Cardiac muscle cell (in vitro differentiated cells and primary cell): ENCODE data around the gene PTPA. TPM values are rescaled to one million over a fixed set of nuclear protein-coding genes. Genes with fewer than 3 reads are reported as not detected.
"Not testable (repeated sequence)": the region's sequence is repeated elsewhere in the genome, so short reads cannot be mapped to it uniquely, and the experiment has no call there.

ENCODE experiments used
- DNase-seq, 2 donors: peaks; one replicate each; pipeline versions ENCODE4 v3.0.0 to v3.0.0-alpha.2; 2010 to 2017; ENCODE audit warnings: low read depth in 1 of 2, low spot score in 1 of 2
- H3K27ac ChIP-seq: fragments of 200-600 bp; sonication (generic); 2 replicates; pipeline ENCODE4 v1.5.1; 2016
- H3K27me3 ChIP-seq: fragments of 200-600 bp; sonication (generic); 2 replicates; pipeline ENCODE4 v1.6.0; 2016; ENCODE audit warnings: control low read depth
- H3K36me3 ChIP-seq: fragments of 200-600 bp; sonication (generic); 2 replicates; pipeline ENCODE4 v1.5.1; 2016; ENCODE audit warnings: control low read depth
- H3K4me1 ChIP-seq: fragments of 200-600 bp; sonication (generic); 2 replicates; pipeline ENCODE4 v1.8.1; 2017; ENCODE audit warnings: low read depth, mild to moderate bottlenecking, mixed run types
- H3K4me3 ChIP-seq: fragments of 200-600 bp; sonication (generic); 2 replicates; pipeline ENCODE4 v1.5.1; 2016; ENCODE audit warnings: mild to moderate bottlenecking
- H3K9me3 ChIP-seq: fragments of 200-600 bp; sonication (generic); 2 replicates; pipeline ENCODE4 v1.5.1; 2017; ENCODE audit warnings: low read depth, mild to moderate bottlenecking, control low read depth
- CTCF ChIP-seq: IDR thresholded peaks from 2 replicates; pipeline ENCODE4 v1.5.1; 2012; ENCODE audit warnings: low read depth, mild to moderate bottlenecking, low read length
- polyA plus RNA-seq: library from polyadenylated mRNA; unstranded; fragments of >200 nt; fragmentation: Nextera tagmentation; extraction: Ambion mirVana; gene quantifications from 2 replicates; pipeline ENCODE4 v1.2.1, GENCODE V29; 2016
- total RNA-seq: library from RNA; depleted of rRNA; stranded (reverse); fragments of >200 nt; gene quantifications from 2 replicates; pipeline ENCODE4 v1.2.3, GENCODE V29; 2016

The PTPA gene
- total and polyA plus RNA-seq, 2 experiments from 2014 or later: 144 to 197 TPM

- peak; percentile 38 to 56 for DNase-seq
- Histone ChIP-seq H3K4me1 (no peaks in the 10 kb centered on the region), H3K27ac (peak overlapping the region; percentile 92), H3K9me3 (no peaks in the 10 kb centered on the region), H3K36me3 (no peaks in the 10 kb centered on the region), H3K4me3 (peak overlapping the region; percentile 88), H3K27me3 (no peaks in the 10 kb centered on the region)
- no peak for TF ChIP-seq CTCF
Observed at GRCh38 chr9:129111528-129112151, 425 bp downstream of the PTPA start.

GRCh38 chr9:129112526-129112925 lies 1.3 kb downstream of the PTPA start:
- not testable (repeated sequence) for H3K36me3 ChIP-seq, H3K9me3 ChIP-seq, H3K4me1 ChIP-seq, DNase-seq, H3K27me3 ChIP-seq
- peak overlapping the region; percentile 88 for H3K4me3 ChIP-seq
- H3K27ac ChIP-seq: peak overlapping the region; percentile 92

DNA sequence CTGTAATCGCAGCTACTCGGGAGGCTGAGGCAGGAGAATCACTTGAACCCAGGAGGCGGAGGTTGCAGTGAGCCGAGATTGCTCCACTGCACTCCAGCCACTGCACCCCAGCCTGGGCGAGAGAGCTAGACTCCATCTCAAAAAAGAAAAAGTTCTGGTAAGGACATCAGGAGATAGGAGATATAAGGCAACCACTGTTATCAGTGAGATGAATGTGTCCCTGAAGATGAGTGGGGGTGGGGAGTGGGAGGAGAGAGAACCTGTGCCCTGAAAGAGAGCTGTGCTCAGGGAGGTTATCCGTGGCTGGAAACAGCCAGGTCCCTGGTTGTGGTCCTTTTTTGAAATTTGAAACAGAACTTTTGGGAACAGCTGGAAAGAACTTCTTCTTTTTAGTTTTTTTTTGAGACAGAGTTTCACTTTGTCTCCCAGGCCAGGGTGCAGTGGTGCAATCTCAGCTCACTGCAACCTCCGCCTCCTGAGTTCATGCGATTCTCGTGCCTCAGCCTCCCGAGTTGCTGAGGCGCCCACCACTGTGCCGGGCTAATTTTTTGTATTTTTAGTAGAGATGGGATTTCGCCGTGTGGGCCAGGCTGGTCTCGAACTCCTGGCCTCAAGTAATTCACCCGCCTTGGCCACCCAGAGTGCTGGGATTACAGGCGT lies 2.6 kb downstream of the PTPA start:
- no peaks in the 10 kb centered on the region for H3K27me3 ChIP-seq
- TF ChIP-seq CTCF: no peak
- no peaks in the 10 kb centered on the region for H3K4me1 ChIP-seq

DNA sequence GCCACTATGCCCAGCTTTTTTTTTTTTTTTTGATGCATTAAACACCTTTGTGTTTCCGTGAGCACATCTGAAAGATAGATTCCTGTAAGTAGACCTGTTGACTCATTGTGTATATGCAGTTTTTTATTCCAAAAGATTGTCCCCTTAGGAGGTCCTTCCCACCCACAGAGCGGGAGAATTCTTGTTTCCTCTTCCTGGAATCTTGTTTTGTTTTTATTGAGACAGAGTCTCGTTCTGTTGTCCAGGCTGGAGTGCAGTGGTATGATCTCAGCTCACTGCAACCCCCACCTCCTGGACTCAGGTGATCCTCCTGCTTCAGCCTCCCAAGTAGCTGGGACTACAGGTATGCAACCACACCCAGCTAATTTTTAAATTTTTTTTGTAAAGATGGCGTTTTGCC lies 7.6 kb downstream of the PTPA start:
- no peaks in the 10 kb centered on the region for H3K9me3 ChIP-seq
- no peak overlapping the region for H3K4me3 ChIP-seq
- H3K27me3 ChIP-seq: no peaks in the 10 kb centered on the region
- no peak for TF ChIP-seq CTCF
- DNase-seq: no peak
- H3K4me1 ChIP-seq: no peaks in the 10 kb centered on the region
- H3K36me3 ChIP-seq: peaks cover 2% of the 10 kb centered on the region
- no peak overlapping the region for H3K27ac ChIP-seq

More for the DNA sequence above, 2.6 kb downstream of the PTPA start:
- Histone ChIP-seq H3K27ac (no peak overlapping the region), H3K36me3 (no peaks in the 10 kb centered on the region), H3K4me3 (no peak overlapping the region), H3K9me3 (no peaks in the 10 kb centered on the region)
- DNase-seq: no peak

GRCh38 chr9:129121483-129121882 lies 10.3 kb downstream of the PTPA start:
- no peaks in the 10 kb centered on the region for H3K27me3 ChIP-seq
- H3K4me1 ChIP-seq: no peaks in the 10 kb centered on the region
- no peak overlapping the region for H3K4me3 ChIP-seq
- no peak overlapping the region for H3K27ac ChIP-seq
- no peak for TF ChIP-seq CTCF
- H3K9me3 ChIP-seq: no peaks in the 10 kb centered on the region
- DNase-seq: peak in 1 of 2 donors; percentile 41
- H3K36me3 ChIP-seq: peaks cover 2% of the 10 kb centered on the region

DNA sequence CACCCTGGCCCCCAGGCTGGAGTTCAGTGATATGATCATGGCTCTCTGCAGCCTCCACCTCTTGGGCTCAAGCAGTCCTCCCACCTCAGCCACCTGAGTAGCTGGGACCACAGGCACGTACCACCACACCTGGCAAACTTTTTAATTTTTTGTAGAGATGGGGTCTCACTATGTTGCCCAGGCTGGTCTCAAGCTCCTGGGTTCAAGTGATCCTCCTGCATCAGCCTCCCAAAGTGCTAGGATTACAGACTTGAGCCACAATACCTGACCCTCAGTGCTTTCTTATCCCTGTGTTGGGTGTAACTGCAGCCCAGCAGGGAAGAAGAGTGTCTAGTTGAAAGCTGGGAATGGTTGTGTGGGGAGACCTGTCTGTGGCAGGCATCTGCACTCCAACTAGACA lies 10.9 kb downstream of the PTPA start:
- DNase-seq: no peak
- Histone ChIP-seq H3K9me3 (no peaks in the 10 kb centered on the region), H3K27ac (no peak overlapping the region), H3K27me3 (no peaks in the 10 kb centered on the region), H3K36me3 (peaks cover 2% of the 10 kb centered on the region), H3K4me1 (peaks cover 4% of the 10 kb centered on the region), H3K4me3 (no peak overlapping the region)
- TF ChIP-seq CTCF: no peak

DNA sequence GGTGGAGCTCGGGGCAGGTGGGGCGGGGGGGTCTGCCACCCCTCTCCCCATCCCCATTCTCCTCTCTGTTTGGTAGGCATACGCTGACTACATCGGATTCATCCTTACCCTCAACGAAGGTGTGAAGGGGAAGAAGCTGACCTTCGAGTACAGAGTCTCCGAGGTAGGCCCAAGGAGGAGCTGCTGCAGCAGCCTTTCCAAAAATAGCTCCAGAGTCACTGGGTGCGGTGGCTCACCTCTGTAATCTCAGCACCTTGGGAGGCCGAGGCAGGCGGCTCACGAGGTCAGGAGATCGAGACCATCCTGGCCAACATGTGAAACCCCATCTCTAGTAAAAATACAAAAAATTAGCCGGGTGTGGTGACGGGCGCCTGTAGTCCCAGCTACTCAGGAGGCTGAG lies 11.8 kb downstream of the PTPA start:
- H3K36me3 ChIP-seq, DNase-seq, H3K4me3 ChIP-seq, H3K27ac ChIP-seq, H3K4me1 ChIP-seq, H3K27me3 ChIP-seq, H3K9me3 ChIP-seq: not testable (repeated sequence)
